ENCODE data around the gene CCBE1.
A peak's percentile ranks its signal among the peaks of the same experiment; 100 is the strongest.

CCBE1 gene

DNA sequence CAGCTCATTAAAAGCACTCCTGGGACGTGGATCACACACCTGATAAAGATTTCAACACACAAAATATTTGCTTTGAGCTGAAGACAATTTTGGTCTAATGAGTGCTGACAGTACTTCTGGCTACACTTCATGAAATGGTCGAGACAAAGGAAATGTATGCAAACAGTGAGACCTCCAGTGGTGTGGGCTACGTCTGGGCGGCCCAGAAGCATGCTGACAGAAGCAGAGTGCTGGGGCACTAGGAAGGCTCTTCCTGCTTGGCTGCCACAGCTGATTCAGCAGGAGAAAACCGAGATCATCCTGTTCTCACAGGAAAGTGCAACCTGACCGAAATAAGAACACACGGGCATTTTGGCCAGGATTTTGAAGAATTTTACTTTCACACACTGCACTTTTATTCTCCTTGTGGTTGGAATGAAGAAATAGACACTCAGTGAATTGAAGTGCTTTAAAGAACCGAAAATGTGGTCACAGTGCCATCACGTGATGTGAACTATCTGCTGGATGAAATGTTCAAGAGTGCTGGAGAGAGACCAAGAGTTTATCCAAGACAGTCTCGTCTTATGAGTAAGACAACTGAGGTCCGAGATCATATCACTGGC, 149.5 kb downstream of the CCBE1 start:
- DNase-seq (ENCODE audit: low read depth) = peak; percentile 92
- TF ChIP-seq, protein P1, sequence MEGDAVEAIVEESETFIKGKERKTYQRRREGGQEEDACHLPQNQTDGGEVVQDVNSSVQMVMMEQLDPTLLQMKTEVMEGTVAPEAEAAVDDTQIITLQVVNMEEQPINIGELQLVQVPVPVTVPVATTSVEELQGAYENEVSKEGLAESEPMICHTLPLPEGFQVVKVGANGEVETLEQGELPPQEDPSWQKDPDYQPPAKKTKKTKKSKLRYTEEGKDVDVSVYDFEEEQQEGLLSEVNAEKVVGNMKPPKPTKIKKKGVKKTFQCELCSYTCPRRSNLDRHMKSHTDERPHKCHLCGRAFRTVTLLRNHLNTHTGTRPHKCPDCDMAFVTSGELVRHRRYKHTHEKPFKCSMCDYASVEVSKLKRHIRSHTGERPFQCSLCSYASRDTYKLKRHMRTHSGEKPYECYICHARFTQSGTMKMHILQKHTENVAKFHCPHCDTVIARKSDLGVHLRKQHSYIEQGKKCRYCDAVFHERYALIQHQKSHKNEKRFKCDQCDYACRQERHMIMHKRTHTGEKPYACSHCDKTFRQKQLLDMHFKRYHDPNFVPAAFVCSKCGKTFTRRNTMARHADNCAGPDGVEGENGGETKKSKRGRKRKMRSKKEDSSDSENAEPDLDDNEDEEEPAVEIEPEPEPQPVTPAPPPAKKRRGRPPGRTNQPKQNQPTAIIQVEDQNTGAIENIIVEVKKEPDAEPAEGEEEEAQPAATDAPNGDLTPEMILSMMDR (conservative IDR thresholded peaks at IDR 0.05; ENCODE audit: low read length) = peak; percentile 49
- peak overlapping the region; percentile 30 for H3K4me3 ChIP-seq (ENCODE audit: low read length)

DNA sequence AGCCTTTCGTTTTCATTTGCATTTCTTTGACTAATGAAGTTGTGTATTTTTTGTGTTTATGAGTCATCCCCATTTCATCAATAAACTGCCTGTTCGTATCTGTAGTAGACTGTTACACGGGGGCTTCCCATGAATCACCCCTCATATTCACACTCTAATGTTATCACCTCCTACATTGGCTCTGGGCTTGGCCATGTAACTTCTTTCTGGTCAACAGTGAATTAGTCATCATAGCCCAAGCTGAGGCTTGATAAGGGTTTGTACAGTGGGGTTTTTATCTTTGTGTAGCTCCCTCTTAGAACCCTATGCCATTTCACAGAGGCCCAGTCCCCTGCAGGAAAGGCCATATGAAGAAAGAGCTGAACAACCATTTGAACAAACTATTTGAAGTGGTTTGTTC, 151.0 kb downstream of the CCBE1 start:
- no peak overlapping the region for H3K4me3 ChIP-seq (ENCODE audit: low read length)
- DNase-seq (ENCODE audit: low read depth) = no peak
- TF ChIP-seq, protein P1 (conservative IDR thresholded peaks at IDR 0.05; ENCODE audit: low read length) = no peak

DNA sequence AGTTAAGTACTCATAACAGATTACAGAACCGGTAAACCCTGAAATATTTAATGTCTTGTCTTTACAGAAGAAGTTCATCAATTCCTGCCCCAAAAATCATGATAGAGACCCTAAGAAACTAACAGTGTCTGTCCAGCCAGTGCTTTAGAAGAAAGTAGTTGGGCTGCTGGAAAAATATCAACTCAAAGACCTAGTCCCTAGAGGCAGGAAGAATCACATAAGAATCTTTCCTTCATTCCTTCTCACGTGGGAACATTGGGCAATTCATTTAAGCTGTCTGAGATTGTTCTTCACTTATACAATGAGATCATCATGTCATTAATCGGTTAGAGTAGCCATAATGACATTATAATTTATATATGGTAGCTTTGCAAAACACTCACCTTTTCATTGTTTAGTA, 156.4 kb downstream of the CCBE1 start:
- TF ChIP-seq, protein P1 (conservative IDR thresholded peaks at IDR 0.05; ENCODE audit: low read length) = no peak
- no peak overlapping the region for H3K4me3 ChIP-seq (ENCODE audit: low read length)
- peak; percentile 74 for DNase-seq (ENCODE audit: low read depth)

DNA sequence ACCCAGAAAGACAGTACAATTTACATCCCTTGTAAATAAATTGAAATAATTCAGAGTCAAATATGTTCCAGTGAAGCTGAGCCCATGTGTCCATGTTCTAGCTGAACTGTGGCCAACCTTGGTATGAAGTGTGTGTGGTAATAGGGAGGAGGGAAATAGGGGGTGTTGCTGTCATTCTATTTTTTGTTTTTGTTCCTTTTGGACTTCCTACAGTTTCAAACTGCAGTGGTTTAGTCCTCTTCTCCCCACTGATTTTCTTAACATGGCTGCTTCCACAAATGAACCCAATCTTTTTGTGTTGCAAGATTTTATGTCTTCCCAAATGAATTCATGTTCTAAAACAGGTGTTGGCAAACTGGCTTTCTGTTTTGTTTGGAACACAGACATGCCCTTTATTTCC, 156.9 kb downstream of the CCBE1 start:
- TF ChIP-seq, protein P1 (conservative IDR thresholded peaks at IDR 0.05; ENCODE audit: low read length) = no peak

DNA sequence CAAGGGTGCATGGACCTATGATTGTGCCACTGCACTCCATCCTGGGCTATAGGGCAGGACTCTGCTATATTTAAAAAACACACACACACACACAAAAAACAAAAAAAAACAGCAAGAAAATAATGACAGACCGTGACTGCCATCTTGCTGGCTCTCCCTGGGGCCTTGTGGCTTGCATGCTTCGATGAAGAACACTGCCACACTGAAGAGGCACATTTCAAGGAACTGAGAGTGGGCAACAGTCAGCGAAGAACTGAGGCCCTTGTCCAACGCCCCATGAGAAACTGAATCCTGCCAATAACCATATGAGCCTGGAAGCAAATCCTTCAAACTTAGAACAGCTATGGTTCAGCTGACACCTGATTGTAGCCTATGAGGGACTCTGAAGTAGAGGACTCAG, 158.1 kb downstream of the CCBE1 start:
- no peak overlapping the region for H3K4me3 ChIP-seq (ENCODE audit: low read length)
- TF ChIP-seq, protein P1 (conservative IDR thresholded peaks at IDR 0.05; ENCODE audit: low read length) = no peak
- DNase-seq (ENCODE audit: low read depth) = no peak

More for the DNA sequence above, 156.9 kb downstream of the CCBE1 start:
- no peak overlapping the region for H3K4me3 ChIP-seq (ENCODE audit: low read length)
- DNase-seq (ENCODE audit: low read depth) = peak; percentile 25

DNA sequence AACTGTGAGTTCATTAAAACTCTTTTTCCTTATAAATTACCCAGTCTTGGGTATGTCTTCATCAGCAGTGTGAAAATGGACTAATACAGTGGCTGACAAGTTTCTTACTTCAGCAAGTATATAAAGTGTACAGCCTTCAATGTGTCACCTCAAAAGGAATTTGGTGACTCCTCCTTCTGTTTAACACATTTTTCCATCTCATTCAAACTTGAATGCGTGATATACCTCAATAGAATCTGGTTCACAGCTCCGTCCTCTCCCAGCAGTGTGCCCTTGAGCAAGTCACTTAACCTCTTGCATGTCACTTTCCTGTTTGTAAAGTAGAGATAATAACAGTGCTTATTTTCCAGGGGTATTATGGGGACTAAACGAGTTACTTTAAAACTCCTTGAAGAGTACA, 159.6 kb downstream of the CCBE1 start:
- no peak for DNase-seq (ENCODE audit: low read depth)
- no peak overlapping the region for H3K4me3 ChIP-seq (ENCODE audit: low read length)

DNA sequence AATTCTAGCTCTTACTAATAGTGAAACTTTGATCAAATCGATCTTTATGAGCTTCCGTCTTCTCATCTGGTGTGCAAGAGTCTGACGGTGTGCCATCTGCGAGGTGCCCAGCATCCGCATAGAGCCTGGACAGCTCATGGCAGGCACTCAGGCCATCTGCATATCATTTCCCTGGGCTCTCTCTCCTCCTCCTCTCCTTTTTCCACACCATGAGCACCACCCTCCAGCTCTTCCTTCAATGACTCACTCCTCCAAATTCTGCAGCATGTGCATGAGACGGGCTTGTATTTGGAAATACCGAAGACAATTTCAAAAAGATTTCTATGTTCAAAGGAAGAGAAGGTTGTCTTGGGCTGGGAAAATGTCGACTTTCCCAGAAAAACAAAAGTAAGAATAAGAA, 161.1 kb downstream of the CCBE1 start:
- peak; percentile 84 for DNase-seq (ENCODE audit: low read depth)
- TF ChIP-seq, protein P1 (conservative IDR thresholded peaks at IDR 0.05; ENCODE audit: low read length) = no peak
- H3K4me3 ChIP-seq (ENCODE audit: low read length) = peak overlapping the region; percentile 29

More for the DNA sequence above, 159.6 kb downstream of the CCBE1 start:
- TF ChIP-seq, protein P1 (conservative IDR thresholded peaks at IDR 0.05; ENCODE audit: low read length) = no peak
